GM21723 (cell line): Measurements from ENCODE around the gene KRT72.

ENCODE experiments used
- ATAC-seq: cut with Tn5 transposase; IDR thresholded peaks from one replicate; pipeline ENCODE4 v1.9.1; 2021; ENCODE audit warnings: mild to moderate bottlenecking, moderate library complexity; ENCODE audit not compliant: unreplicated experiment

Gene KRT72

DNA sequence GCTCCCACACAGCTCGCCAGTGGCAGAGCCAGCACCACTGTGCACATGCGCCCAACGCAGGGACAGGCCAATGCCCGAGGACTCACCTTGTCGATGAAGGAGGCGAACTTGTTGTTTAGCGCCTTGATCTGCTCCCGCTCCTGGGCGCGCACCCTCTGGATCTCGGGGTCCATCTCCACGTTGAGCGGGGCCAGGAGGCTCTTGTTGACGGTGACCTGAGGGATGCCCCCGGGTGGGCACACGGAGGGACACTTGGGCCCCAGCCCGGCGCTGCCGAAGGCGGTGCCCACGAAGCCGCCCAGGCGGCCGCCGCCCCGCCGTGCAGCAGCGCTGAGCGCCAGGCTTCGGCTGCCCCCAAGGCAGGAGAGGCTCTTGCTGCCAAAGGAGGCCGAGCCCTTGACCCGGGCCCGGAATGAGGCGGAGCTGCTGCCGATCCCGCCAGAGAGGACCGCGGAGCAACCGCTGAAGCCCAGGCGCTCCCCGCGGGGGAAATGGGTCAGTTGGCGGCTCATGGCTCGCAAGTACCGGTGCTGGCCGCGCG, at the start of gene KRT72:
KRT72 (minus strand) TSS at position 523 of the 541 bp plus-strand sequence; CDS start at position 512, 11 bp downstream.
- ATAC-seq, result no peak

DNA sequence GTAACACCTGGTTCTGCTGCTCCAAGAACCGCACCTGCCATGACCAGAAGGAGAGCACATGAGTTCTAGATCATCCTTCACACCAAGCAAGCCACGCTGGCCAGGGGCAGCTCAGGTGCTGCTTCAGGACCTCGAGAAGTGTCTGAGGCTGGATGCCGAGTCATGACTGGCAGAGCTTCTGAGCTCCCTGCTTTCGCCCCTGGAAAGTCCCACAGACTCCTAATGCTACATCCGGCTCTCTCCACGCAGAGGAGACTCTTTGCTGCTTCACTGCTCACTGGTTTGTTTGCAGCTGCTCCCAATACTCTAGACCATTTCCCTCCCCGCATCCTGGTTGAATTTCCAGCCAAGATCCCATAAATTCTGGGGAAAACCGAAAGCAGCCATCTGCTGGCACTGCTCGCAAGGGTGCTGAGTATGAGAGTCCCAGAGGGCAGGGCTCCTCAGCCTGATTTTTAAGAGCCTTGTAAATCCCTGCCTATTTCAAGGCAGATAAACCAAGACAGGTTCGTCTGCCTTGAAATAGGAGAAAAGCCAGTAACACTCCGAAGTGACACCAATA, 49.3 kb upstream of the KRT72 start:
- ATAC-seq, result no peak

DNA sequence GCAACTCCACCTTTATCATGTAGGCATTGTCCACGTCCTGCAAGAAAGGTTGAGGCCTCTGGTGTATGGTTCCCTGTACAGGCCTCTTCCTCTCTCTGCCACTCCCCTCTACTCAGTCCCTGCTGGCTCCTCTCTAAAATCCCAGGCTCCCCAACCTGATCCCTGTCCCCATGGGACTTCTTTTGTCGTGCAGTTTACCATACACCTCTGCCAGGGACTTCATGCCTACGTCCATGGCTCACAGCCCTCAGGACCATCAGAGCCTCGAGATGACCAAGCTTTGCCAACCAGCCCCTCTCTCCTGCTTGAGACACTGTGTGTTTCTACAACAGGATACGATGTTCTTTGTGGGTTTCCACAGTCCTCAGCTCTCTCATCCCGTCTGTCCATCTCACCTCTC, 47.8 kb upstream of the KRT72 start:
- ATAC-seq, result no peak

DNA sequence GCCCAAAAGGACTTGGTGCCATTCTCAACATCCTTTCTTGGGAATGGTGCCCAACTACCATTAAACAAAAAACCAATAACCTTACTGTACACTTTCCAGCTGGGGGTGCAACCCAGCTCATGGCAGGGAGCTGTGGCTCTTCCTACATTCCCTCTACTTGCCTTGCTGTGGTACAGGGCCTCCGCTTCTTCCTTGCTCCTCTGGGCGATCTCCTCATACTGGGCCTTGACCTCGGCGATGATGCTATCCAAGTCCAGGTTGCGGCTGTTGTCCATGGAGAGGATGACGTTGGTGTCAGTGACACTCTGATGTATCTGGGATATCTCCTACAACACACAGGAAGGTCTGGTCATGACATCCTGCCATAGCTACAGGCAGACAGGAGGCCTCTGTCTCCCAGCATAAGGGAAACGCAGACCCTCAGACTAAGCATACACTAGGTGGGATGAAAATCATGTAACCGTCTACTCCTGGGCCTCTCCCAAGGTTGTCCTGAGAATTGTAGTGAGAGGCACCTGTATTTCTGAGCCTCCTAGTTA, 46.8 kb upstream of the KRT72 start:
- ATAC-seq, result no peak

DNA sequence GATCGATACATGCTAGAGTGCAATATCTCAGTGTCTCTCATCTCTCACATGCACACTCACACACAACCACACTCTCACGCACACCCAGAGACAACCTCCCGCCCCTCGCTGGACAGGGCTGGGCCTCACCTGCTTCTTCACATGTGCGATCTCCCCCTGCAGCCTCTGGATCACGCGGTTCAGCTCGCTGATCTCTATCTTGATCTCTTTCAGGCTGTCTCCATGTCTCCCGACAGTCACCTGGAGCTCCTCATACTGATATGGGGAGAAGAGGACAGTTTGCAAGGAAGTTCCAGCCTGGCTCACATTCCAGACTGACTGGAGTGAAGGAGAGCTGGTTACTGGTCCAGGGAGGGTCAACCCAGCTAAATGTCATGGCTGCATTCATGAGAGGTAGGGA, 46.3 kb upstream of the KRT72 start:
- no peak for ATAC-seq

DNA sequence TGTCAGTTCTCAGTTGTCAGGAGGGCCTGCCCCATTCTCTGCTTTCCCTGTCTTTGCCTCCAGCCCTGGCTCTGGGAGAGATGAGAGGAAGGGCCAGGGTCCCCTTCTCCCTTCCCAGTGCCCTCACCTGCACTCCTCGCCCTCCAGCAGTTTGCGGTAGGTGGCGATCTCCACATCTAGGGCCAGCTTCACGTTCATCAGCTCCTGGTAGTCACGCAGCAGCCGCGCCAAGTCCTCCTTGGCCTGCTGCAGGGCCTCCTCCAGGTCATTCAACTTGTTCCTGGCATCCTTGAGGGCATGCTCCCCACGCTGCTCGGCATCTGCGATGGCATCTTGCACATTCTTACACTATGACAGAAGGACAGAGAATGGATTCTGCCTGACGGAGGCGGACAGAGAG, 45.4 kb upstream of the KRT72 start:
- ATAC-seq, result no peak

DNA sequence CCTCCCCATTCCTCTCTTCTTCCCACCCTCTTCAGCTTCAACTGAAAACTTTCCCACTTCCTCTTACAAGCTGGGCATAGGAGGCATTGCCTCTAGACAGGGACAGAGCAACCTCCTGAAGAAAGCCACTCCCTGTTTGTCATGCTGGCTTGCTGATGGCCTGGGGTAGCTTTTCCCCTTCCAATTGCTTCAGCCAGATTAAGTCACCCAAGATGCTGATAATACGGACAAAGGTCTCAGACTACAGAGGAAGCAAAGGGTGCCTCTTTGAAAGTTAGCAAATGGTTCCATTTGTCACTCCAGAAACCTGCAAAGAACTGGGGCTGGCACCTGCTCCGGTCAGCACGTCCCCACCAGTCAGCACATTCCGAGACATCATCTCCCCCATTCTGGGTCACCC, 44.7 kb upstream of the KRT72 start:
- no peak for ATAC-seq

DNA sequence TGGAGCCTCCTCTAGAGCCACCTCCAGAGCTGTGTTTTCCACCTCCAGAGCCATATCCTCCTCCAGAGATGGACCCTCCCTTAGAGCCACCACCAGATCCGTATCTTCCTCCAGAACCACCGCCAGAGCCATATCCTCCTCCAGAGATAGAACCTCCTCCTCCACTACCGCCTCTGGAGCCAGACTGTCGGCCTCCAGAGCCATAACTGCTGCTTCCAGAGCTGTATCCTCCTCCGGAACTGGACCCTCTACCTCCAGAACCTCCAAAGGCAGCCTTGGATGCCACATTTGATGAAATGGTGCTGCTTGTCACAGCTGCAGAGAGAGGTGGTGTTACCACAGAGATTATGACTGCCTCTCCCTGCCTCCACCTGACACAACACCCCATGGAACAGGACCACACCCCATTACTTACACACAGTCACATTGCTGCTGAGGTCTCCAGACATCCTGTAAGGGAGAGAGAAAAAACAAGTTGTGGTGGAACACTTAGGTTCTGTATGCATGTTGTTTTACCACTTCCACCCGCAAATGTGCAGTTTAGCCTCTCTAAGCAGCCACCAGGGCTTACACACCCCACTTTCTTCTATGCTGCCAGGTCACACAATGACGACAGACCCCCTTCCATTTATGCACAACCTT, 44.0 kb upstream of the KRT72 start:
- no peak for ATAC-seq

DNA sequence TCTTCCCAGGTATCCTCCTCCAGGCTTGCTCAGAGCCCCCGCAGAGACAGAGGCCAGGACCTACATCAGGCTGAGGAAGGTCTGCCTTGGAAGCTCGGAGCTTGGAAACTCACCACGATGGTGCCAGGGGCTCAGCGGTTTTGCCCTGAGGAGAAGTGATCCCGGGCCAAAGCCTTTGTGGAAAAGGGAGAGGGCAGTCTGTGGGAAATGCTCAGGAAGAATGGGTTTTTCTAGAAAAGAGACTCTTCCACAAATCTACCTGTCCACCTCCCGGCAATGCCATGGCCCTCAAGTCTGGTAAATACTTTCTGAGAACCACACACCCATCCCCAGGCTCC, 42.8 kb upstream of the KRT72 start:
- no peak for ATAC-seq

DNA sequence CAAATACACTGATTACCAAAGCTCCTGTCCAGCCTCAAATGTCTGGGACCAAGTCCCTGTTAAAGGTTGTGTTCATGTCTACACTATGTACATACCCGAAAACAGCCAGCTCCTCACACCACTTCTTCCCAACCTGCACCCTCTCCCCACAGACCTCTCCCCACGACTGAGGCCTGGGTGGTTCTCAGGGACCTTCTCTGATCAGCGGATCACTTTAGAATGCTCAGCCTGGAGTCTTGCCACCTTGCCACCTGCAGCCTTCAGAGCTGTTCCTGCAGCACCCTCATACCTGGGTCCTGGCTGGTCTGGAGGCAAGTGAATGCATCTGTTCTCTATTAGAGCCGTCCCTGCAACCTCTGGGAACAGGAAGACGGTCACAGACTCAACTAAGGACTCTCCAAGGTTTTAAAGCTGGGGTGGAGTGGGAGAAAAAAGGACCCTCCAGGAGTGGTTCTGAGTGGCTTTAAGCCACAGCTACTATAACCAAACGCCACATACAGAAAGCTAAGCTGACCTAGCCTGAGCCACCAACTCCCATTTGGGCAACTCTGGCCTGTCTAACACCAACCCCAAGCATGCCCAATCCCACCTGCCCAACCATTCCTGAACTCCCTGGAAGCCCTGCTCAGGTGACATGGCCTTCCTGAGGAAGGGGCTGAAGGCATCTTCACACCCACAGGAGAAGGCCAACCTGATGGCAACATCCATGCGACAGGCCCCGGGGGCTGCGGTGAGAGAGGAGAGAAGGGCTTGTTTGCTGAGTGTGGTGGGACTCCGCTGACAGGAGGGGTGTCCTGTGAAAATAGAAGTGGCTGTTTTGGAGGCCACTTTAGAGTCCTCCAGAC, 42.2 kb upstream of the KRT72 start:
- no peak for ATAC-seq

DNA sequence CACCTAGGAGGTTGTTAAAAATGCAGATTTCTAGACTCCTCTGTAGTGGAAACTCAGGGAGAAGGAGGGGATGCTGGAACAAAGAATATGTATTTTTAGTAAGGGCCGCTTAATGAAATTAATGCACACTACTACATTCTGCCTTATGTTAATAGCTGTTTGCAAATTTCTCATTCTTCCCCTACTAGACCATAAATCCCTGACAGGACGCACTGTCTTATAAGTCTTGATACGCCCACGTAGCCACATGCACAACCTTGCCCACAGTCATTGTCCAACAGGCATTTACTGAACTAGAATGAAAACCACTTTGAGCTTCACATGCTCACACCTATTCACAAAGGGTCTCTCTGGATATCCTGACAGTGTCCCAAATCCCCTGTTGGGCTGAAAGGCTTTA, 40.2 kb upstream of the KRT72 start:
- ATAC-seq, result no peak

DNA sequence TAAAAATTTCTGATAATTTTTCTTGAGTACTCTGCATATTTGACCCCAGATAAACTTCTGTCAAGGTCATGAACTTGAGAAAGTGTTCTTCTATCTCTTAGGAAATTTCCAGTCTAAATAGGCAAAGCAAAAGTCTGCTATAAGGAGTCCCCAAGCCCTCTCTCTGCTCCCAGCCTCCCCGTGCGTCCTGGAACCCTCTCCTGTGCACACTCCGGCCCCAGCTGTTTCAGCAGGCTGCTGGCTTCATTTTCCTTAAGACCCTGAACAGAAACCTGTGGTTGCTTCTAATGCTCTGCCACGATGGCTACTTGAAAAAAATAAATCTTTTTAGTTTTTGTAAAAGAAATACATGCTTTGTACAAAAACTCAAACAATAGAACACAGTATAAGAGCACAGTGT, 36.0 kb upstream of the KRT72 start:
- no peak for ATAC-seq

DNA sequence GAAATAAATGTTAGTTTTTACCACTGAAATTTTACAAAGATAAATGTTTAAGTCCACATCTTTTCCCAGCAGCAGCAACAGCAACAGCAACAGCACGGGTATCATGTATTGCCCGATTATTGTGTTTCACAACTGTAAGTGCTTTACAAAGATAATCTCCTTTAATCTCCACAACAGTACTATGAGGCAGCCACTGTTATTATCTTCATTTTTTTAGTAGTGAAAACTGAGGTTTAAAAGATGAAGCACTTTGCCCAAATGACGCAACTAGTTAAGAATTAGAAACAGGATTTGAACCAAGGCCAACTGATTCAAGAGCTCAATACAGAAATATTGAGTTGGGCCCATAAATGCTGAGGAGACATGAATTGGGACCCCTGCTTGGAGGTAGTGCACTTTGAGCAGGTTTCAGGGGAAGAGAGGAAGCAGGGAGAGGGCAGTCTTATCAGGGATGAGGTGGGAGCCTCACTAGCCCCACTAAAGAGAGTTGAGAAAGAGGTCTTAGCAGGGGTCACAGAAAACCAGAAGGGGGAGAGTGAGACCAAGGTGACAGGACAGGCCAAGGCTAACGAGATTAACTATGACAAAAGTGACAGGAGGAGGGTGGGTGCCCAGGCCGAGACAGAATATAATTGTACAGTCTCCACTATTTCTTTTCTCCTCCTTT, 35.5 kb upstream of the KRT72 start:
- no peak for ATAC-seq

DNA sequence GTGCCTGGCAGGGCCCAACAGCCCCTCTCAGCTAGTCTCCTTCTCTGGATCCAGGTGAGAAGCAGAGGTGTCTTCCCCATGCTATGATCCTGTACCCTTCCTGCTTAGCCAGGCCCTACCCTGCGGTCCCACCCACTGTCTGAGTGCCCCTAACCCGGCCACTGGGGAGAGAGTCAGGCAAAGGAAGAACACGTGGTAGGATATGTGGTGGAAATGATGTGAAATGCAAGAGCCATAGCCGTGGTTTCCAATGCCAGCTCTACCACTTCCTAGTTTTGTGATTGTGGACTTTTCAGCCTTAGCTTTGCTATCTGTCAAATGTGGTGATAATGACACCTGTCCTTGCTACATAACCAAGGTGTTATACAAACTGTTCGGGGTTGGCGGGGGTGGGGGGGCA, 34.9 kb upstream of the KRT72 start:
- ATAC-seq, result no peak

DNA sequence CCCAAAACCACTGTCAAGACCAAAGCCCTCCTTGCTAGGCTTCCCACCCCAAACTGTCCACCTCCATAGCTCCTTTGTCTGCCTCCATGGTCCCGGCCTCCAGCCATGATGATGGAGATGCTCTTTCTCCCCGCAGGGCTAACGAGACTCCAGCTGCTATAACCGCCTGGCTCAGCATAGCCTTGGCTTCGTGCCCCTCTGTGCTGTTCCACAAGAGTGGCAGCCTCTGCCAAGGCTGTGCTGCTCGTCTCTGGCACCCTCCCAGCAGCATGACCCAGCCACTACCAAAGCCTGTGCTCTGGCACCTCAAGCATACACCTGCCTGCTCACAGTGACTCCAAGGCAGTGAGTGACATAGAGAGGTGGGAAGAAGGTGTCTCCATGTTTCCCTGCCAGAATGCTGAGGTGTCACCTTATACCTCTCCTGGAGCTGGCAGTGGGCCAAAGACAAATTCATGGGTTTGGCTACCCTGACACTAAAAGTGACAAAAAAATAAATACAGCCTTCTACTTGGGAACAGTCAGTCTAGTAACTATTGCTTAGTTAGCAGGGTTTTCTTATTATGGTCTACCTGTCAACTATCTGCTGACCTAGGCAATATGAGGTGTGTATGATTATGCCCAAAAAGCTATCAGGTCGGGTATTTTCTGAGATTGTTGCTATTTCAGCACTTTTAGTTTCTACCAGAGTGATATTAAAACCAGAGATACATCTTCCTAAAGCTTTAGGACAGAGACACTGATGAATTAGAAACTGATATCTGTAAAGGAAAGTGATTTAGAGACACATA, 33.2 kb upstream of the KRT72 start:
- no peak for ATAC-seq

DNA sequence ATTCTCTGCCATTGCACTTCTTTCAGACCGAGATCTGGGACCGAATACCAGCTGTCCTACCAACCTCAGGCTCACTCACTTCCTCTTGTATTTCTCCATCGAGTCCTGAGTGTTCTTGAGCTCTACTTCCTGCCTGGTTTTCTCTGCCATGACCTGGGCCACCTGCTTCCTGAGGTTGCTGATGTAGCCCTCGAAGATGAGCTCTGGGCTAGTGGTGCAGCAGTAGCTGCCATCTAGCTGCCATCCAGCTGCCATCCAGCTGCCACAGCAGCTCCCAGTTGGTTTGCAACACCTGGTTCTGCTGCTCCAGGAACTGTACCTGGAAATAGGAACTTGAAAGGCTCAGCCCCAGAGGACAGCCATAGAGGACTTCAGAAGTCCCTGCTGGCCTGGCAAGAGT, 32.1 kb upstream of the KRT72 start:
- ATAC-seq, result no peak

DNA sequence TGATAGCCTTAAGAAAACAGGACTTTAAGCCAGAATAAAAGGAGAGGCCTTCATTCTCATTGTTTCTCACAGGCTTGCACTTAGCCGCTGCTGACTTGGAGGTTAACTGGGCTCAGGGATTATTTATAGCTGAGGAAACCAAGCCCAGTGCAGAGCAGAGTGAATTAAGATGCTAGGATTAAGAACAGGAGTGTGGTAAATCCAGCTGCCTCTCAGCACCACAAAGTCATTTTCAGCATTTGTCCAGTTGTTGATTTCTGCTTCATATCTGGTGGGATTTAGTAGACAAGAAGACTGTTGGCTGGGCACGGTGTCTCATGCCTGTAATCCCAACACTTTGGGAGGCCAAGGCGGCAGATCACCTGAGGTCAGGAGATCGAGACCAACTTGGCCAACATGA, 31.4 kb upstream of the KRT72 start:
- no peak for ATAC-seq

DNA sequence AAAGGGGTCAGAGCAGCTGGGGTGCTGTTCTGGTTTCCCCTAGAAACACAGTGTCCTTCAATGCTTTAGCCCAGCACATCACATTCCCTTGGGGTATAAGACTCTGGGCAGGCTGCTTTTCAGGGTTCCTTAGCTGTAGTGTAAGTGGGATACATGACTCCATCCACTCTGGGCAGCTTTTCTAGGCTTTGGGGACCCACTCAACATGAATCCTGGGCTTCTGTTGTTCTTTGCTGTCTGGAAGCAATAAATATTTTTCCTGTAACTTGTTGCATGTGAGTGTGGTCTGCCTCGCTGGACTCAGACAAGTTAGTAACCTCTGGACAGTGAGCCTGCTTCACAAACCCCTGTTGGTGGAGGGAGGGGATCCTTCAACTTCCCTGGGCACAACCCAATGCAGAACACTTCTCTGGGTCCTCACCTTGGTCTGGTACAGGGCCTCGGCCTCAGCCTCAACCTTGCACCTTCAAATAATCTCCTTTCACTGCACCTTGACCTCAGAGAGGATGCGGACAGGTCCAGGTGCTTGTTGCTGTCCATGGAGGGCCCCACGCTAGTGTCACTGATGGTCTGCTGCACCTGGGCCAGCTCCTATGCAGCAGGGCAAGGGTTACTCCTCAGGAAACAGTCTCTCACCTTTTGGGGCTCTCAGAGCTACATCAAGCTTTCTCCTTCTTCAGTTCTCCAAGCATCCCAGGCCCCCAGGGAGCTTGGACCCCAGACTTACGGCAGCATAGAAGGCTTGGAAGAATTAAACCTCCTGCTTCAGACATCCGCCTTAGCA, 30.6 kb upstream of the KRT72 start:
- ATAC-seq, result no peak

DNA sequence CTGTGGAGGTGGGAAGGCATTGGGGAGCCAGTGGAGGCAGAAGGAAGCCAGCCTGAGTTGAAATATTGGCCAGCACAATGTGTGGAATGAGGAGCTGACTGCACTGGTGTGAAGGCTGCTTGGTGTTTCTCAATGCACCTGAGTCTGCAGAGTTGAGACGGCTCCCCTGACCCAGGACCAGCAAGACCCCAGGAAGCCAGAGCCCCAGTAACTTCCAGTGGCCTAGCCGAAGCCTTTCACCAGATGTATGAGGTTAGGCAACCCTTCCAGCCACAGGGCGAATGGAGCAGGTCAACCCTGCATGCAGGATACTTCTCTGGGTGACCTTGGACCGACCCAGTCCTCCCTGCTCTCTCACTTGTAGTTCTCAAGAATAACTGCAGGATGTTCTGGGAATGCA, 30.0 kb upstream of the KRT72 start:
- no peak for ATAC-seq
